ES-I3 (cell line): ENCODE measurements around the gene FMN1.
A peak's percentile ranks its signal among the peaks of the same experiment; 100 is the strongest.

Experiments
- H3K36me3 ChIP-seq: 2 replicates; pipeline ENCODE4 v1.6.1; 2013; ENCODE audit warnings: mild to moderate bottlenecking, low read length, control low read depth, moderate library complexity; ENCODE audit not compliant: insufficient read depth
- H3K4me1 ChIP-seq: 2 replicates; pipeline ENCODE4 v1.6.1; 2013; ENCODE audit warnings: mild to moderate bottlenecking, control low read depth, low read length; ENCODE audit not compliant: insufficient read depth
- H3K9ac ChIP-seq: 2 replicates; pipeline ENCODE4 v1.6.1; 2013; ENCODE audit warnings: low read depth, mild to moderate bottlenecking, low read length, moderate library complexity
- H3K9me3 ChIP-seq: 2 replicates; pipeline ENCODE4 v1.6.1; 2013; ENCODE audit warnings: mild to moderate bottlenecking, low read length, moderate library complexity; ENCODE audit not compliant: control insufficient read depth, insufficient read depth

The FMN1 gene, protein sequence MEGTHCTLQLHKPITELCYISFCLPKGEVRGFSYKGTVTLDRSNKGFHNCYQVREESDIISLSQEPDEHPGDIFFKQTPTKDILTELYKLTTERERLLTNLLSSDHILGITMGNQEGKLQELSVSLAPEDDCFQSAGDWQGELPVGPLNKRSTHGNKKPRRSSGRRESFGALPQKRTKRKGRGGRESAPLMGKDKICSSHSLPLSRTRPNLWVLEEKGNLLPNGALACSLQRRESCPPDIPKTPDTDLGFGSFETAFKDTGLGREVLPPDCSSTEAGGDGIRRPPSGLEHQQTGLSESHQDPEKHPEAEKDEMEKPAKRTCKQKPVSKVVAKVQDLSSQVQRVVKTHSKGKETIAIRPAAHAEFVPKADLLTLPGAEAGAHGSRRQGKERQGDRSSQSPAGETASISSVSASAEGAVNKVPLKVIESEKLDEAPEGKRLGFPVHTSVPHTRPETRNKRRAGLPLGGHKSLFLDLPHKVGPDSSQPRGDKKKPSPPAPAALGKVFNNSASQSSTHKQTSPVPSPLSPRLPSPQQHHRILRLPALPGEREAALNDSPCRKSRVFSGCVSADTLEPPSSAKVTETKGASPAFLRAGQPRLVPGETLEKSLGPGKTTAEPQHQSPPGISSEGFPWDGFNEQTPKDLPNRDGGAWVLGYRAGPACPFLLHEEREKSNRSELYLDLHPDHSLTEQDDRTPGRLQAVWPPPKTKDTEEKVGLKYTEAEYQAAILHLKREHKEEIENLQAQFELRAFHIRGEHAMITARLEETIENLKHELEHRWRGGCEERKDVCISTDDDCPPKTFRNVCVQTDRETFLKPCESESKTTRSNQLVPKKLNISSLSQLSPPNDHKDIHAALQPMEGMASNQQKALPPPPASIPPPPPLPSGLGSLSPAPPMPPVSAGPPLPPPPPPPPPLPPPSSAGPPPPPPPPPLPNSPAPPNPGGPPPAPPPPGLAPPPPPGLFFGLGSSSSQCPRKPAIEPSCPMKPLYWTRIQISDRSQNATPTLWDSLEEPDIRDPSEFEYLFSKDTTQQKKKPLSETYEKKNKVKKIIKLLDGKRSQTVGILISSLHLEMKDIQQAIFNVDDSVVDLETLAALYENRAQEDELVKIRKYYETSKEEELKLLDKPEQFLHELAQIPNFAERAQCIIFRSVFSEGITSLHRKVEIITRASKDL (N-terminal part only)

DNA sequence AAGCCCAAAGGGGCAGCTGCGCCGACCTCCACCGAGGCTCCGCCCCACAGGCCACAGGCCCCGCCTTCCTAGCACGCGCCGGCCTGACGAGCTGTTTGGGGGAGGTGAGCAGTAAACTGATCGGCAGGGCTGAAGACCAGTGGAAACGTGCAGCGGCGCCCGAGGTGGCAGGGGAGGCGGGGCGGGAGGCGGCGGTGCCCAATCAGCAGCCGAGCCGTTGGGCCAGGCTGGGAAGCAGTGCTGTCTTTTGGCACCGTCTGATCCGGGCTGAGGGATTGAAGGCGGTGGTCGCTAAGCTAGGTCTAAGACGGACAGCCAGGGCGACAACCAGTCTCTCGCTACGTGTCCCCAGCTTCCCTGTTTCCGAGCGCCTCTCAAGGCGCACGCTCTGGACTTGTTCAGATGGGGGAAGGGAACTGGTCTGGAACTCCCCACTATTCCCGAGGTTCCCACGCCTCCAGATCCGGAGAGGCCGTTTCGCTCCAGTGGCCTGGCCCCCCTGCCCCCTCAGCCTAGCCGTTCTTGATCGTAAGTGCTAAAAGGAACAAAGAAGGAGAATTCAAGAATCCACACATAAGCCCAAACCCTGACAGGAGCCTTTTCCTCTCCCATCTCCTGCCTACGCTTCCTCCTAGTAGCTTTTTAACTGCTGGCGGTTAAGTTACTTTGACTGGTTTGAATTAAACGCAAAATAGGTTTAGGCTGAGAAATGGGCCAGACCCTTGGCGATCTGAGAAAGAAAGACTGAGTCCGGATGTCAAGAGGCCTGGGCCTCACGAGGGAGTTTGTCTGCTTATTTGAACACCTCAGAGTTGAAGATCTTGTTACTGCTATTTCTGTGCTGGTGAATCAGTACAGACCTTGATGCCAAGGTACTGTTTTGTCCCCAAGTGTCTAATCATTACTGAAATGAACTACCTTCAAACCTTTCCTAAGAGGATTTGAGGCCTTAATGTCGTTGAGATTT, at the start of gene FMN1:
FMN1 (minus strand) TSS at position 11 of the 967 bp plus-strand sequence. CDS start 39,800 bp downstream, outside the sequence.
- Histone ChIP-seq H3K36me3 (no peaks in the 10 kb centered on the region), H3K9me3 (no peaks in the 10 kb centered on the region), H3K4me1 (0 out of 2 replicates have a peak, but pooled peaks cover 12% of the 10 kb centered on the region), H3K9ac (peak within 1 kb of the TSS; percentile 82)

DNA sequence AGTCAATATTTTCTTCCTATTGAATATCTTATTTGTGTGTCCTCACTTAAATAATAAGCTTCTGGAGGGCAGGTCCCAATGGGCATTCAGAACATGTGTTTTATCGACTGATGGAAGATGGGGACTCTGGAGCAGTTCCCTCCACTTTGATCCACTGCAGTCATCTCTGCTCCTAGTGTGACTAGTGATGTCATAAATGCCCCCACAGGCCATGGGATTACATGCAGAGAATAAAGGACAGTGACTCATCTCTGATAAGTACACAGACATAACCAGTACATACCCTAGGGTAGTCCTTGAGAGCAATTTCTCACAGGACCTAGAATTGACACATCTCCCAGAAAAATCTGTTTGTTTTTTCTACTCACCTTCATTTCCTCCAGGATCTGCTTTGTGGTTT, 49.4 kb upstream of the FMN1 start:
- H3K36me3 ChIP-seq: no peaks in the 10 kb centered on the region
- H3K4me1 ChIP-seq: peaks cover 26% of the 10 kb centered on the region
- H3K9ac ChIP-seq: no peak overlapping the region
- H3K9me3 ChIP-seq: no peaks in the 10 kb centered on the region; the same call in 1 of the 2 replicates

DNA sequence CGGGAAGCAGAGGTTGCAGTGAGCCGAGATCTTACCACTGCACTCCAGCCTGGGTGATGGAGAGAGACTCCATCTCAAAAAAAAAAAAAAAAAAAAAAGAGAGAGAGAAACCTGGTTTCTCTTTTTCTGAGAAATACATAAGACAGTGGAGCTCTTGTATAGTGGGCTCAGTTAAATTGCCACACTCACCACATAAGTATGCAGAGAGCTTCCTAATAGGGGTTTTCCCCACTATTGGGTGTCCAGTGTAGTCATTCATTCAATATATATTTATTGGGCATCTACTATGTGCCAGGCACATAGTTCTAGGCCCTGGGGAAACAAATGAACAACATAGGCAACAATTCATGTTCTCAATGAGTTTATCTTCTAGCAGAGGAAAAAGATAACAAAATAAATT, 48.9 kb upstream of the FMN1 start:
- H3K9me3 ChIP-seq: no peaks in the 10 kb centered on the region; the same call in 1 of the 2 replicates
- no peaks in the 10 kb centered on the region for H3K36me3 ChIP-seq
- peaks cover 26% of the 10 kb centered on the region for H3K4me1 ChIP-seq
- H3K9ac ChIP-seq: no peak overlapping the region

DNA sequence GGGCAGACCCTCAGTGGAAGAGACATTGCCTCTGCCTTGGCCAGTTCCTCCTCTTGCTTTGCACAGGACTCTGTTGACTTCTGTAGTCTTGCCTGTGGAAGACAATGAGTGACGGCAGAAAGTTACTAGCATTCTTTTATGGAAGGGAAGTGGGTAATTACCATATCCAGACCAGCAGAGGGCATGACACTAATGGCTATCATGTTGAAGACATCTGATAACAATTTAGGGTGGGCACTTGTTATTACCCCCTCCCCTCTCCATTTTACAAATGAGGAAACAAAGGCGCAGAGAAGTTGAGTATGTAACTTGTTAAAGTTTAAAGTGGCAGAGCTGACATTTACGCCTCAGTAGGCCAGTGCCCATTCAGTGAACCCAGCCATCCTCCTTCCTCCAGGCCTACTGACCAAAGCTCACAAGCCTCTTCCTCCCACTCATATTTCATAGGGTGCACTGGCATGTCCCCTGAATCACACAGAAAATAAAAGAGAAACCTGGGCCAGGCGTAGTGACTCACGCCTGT, 48.2 kb upstream of the FMN1 start:
- no peak overlapping the region; the same call in 1 of the 2 replicates for H3K9ac ChIP-seq
- H3K36me3 ChIP-seq: no peaks in the 10 kb centered on the region
- no peaks in the 10 kb centered on the region for H3K9me3 ChIP-seq
- peaks cover 26% of the 10 kb centered on the region for H3K4me1 ChIP-seq

DNA sequence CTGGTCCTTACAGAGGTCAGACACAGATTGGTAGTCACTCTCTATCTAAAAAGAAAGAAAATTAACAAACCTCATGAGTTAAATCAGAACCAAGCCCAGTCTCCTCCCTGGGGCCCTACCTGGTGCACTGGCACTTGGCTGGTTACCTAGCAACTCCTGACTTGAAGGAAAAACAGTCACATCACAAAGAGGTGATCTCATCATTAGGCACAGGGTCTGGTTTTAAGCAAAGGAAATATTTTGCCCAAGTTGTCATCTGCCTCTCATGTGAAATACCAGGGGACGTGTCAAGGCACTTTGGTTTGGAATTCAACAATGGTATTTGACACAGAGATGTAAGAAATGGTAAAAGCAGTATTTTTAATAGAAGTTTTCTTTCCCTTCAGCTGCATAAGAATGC, 47.7 kb upstream of the FMN1 start:
- Histone ChIP-seq H3K4me1 (peaks cover 26% of the 10 kb centered on the region), H3K9me3 (no peaks in the 10 kb centered on the region), H3K9ac (no peak overlapping the region; the same call in 1 of the 2 replicates), H3K36me3 (no peaks in the 10 kb centered on the region)

DNA sequence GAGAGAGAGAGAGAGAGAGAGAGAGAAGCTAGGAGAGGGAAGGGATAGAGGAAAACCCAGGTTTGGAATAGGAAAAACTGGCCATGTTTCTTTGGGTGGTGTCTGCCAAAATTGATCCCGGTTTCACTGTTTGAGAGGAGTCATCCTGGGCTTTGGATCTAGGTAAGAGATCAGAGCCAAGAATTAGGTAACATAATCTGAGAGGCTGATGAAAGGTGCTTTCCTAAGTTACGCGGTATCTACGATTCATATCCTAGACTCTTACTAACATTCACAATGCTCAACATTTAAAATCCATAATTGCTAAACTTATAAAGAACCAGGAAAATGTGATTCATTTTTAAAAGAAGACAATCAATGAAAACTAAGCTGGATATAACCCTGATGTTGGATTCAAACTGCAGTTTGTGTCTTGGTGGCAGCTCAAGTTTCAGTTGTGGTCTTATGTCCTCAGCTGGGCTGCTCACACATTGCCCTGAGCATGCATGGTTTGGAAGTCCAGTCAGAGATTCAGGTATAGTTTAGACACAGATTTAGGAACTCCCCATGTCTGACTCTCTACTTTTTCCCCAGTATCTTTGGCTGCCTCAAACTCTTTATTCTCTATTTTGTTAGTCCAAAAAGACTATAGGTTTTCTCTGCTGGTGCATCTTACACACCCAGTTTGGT, 42.5 kb upstream of the FMN1 start:
- no peak overlapping the region for H3K9ac ChIP-seq
- no peaks in the 10 kb centered on the region for H3K36me3 ChIP-seq
- no peaks in the 10 kb centered on the region for H3K9me3 ChIP-seq
- H3K4me1 ChIP-seq: peaks cover 8% of the 10 kb centered on the region

DNA sequence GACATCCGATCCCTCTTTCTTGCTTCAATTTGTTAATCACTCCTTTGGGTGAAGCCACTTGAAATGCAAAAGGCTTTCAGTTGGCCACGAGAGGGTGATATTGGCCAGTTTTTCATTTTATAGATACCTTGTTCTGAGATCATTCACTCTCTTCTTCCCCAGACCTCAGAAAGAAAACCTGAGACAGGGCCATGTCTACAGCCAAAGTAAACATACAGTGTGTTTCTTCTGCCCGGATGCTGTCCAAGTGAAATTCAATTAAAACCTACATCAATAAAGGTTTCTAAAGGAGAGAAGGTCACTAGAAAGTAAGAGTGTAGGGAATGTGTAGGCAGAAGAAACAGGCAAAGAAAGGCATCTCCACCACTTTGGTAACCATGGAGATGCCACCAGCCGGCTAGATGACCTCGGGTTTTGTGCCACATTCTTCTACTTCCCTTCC, 39.5 kb upstream of the FMN1 start:
- H3K4me1 ChIP-seq: no peaks in the 10 kb centered on the region
- no peaks in the 10 kb centered on the region for H3K9me3 ChIP-seq
- no peak overlapping the region for H3K9ac ChIP-seq
- H3K36me3 ChIP-seq: no peaks in the 10 kb centered on the region

DNA sequence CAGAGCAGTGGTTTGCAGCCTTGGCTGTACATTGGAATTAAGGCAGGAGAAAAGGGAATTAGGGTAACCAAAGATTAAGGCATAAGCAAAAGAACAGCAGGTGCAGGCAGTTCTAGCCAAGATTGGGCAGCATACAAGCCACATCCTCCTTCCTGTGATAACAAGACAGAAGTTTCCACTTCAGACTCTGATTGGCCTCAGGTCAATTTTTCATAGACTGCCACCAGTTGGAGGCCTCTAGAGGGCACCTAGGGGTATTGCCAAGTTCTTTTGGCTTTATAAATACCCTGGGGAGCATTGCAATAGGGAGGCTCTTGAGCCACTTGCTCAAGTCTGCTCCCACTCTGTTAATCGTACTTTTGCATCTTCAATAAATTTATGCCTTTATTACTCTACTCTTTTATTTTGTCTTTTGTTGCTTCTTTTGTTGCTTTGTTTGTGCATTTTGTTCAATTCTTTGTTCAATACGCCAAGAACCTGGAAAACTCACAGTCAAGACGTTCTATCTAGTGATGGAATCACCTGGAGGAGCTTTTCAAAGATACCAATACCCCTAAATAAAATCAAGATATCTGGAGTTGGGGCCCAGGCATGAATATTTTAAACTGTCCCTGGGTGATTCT, 32.2 kb upstream of the FMN1 start:
- H3K9ac ChIP-seq: no peak overlapping the region
- no peaks in the 10 kb centered on the region for H3K36me3 ChIP-seq
- H3K4me1 ChIP-seq: no peaks in the 10 kb centered on the region
- H3K9me3 ChIP-seq: no peaks in the 10 kb centered on the region

DNA sequence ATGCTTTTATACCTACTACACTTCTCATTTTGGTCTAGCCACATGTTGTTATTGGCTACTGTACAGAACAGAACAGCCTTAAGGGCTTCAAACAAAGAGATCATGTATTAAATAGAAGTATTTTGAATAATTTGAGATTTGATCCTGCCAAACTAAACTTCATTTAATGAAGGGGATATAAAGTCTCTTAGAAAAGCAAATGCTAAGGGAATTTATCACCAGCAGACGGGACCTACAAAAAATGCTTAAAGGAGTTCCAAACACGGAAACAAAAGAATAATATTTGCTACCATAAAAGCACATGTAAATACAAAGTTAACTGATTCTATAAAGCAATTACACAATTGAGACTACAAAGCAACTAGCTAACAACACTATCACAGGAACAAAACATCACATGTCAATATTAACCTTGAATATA, 23.6 kb upstream of the FMN1 start:
- Histone ChIP-seq H3K36me3 (no peaks in the 10 kb centered on the region), H3K9me3 (no peaks in the 10 kb centered on the region), H3K4me1 (no peaks in the 10 kb centered on the region), H3K9ac (no peak overlapping the region)

DNA sequence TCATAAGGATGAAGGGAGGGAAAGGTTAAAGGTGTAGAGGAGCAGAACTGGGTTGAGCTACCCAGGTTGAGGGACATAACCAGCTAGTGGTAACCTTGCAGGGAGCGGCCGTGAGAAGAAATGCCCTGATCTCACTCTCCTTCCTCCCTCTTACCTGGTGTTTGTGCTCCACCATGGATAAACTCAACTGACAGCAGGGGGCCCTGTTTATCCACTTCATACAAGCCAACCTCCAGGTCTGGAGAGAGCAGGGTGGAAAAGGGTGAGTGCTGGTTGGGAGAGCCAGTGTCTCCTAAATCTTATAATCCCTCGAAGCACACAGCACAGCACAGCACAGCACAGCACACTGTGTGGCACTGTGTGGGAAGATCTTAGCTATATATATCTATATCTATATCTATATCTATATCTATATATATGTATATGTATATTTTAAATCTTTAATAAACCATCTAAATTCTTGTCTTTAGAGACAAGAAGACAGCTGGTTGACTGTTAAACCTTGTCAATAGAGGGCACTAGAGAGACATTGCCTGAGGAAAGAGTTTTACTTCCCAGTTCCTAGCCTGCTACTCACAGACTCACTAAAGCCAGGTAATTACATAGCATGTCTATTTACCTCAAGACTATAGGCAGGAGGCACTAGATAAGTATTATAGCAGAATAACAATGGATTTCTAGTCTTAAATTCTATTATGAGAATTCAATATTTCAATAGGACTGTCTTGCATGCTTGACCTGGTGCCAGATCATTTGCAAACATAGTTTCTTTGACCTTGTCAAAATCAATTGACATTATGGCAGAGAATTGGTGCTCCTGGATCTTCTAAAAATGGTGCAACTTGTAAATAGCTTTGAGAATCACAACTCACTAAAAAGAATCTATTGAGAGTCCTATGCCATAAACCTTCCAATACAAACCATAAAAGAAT, 21.7 kb upstream of the FMN1 start:
- Histone ChIP-seq H3K36me3 (no peaks in the 10 kb centered on the region), H3K4me1 (0 out of 2 replicates have a peak, but pooled peaks cover 3% of the 10 kb centered on the region), H3K9me3 (no peaks in the 10 kb centered on the region), H3K9ac (no peak overlapping the region)

DNA sequence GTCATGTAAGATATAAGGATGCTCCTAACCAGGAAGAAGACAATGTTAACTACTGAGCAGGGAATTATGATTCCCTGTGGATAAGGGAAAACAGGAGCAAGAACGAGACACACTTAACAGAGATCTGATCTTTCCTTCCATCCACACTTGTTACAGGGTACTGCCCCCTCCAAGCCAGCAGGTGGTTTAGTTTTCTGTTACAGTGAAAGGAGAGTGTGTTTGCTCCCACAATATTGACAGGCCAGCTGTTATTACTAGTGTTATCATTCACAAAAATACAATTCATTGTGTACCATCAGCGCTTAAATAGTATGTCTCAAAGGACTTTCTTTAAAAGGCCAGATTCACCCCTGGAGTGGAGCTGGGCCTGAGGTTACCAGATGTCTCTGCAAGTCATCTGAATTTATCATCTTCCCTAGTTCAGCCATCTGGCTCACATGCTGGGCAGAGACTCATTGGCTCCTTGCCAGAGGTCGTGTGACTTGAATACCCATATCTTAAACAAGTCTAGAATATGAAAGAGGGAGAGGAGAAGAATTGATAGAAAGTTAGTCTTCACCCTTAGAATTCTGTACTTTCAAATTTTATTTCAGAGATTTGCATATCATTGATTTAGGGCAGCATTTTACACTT, 16.8 kb upstream of the FMN1 start:
- no peaks in the 10 kb centered on the region for H3K36me3 ChIP-seq

More for the DNA sequence above, 16.8 kb upstream of the FMN1 start:
- H3K9ac ChIP-seq: no peak overlapping the region
- H3K4me1 ChIP-seq: 0 out of 2 replicates have a peak, but pooled peaks cover 5% of the 10 kb centered on the region
- H3K9me3 ChIP-seq: no peaks in the 10 kb centered on the region
